HFFc6 (cell line): ENCODE measurements around the gene PLXNA4. TPM values are rescaled to one million over a fixed set of nuclear protein-coding genes. Genes with fewer than 3 reads are reported as not detected.

Experiments
- DNase-seq: peaks from one replicate; pipeline ENCODE4 v3.0.0-alpha.2; 2018
- H3K27ac Mint-ChIP-seq: 2 replicates; pipeline ENCODE4 v1.8.0; 2020; ENCODE audit warnings: mild to moderate bottlenecking, mixed read lengths
- H3K27me3 Mint-ChIP-seq: 2 replicates; pipeline ENCODE4 v1.8.0; 2021; ENCODE audit warnings: mild to moderate bottlenecking, moderate library complexity, mixed read lengths; ENCODE audit not compliant: insufficient read depth
- H3K36me3 Mint-ChIP-seq: 2 replicates; pipeline ENCODE4 v1.8.0; 2021; ENCODE audit warnings: low read depth, mixed read lengths
- H3K4me1 Mint-ChIP-seq: 2 replicates; pipeline ENCODE4 v1.8.0; 2020; ENCODE audit warnings: low read depth, mixed read lengths
- H3K4me3 Mint-ChIP-seq: 2 replicates; pipeline ENCODE4 v1.8.0; 2020; ENCODE audit warnings: mild to moderate bottlenecking, moderate library complexity, mixed read lengths
- H3K9me3 Mint-ChIP-seq: 2 replicates; pipeline ENCODE4 v1.8.0; 2020; ENCODE audit warnings: mild to moderate bottlenecking, mixed read lengths
- CTCF ChIP-seq: fragments of 200-600 bp; sonication (generic); IDR thresholded peaks from 2 replicates; pipeline ENCODE4 v1.5.0; 2021; ENCODE audit warnings: antibody characterized with exemption, mild to moderate bottlenecking
- total RNA-seq, 6 experiments: library from RNA; stranded (reverse); fragmentation: NEBNext Ultra II Directional; extraction: Animal tissue kit (Norgen Biotek cat#: 25700); gene quantifications; 2 replicates in 1 of 6; 3 replicates in 5 of 6; pipeline ENCODE4 v1.2.3, GENCODE V29; 2021

Gene PLXNA4
- total RNA-seq, 6 experiments from 2014 or later, result 0.02 to 0.14 (median 0.05) TPM; not detected in 2

GRCh38 chr7:132240262-132240661, 336.0 kb downstream of the PLXNA4 start:
- Mint-ChIP-seq H3K27me3 (peaks cover 9% of the 10 kb centered on the region), H3K36me3 (no peaks in the 10 kb centered on the region), H3K9me3 (no peaks in the 10 kb centered on the region), H3K4me1 (no peaks in the 10 kb centered on the region), H3K27ac (no peak overlapping the region), H3K4me3 (no peak overlapping the region)
- TF ChIP-seq CTCF, result no peak
- DNase-seq, result no peak

- H3K27me3 Mint-ChIP-seq, result peaks cover 9% of the 10 kb centered on the region
- no peak overlapping the region for H3K4me3 Mint-ChIP-seq
- no peak for TF ChIP-seq CTCF
- no peaks in the 10 kb centered on the region for H3K4me1 Mint-ChIP-seq
- H3K27ac Mint-ChIP-seq, result no peak overlapping the region
- no peak for DNase-seq
- no peaks in the 10 kb centered on the region for H3K36me3 Mint-ChIP-seq
- no peaks in the 10 kb centered on the region for H3K9me3 Mint-ChIP-seq
Observed at GRCh38 chr7:132239422-132239994, 336.8 kb downstream of the PLXNA4 start.

- Mint-ChIP-seq H3K4me3 (no peak overlapping the region), H3K9me3 (no peaks in the 10 kb centered on the region), H3K4me1 (no peaks in the 10 kb centered on the region), H3K27me3 (peaks cover 19% of the 10 kb centered on the region), H3K36me3 (no peaks in the 10 kb centered on the region), H3K27ac (no peak overlapping the region)
- no peak for TF ChIP-seq CTCF
- DNase-seq, result no peak
Observed at GRCh38 chr7:132234711-132235110, 341.6 kb downstream of the PLXNA4 start.

GRCh38 chr7:132232406-132232805, 343.9 kb downstream of the PLXNA4 start:
- H3K36me3 Mint-ChIP-seq, result no peaks in the 10 kb centered on the region
- no peak for DNase-seq
- no peak overlapping the region for H3K4me3 Mint-ChIP-seq
- H3K27ac Mint-ChIP-seq, result no peak overlapping the region
- H3K9me3 Mint-ChIP-seq, result no peaks in the 10 kb centered on the region
- no peak for TF ChIP-seq CTCF
- H3K27me3 Mint-ChIP-seq, result peaks cover 26% of the 10 kb centered on the region
- H3K4me1 Mint-ChIP-seq, result no peaks in the 10 kb centered on the region

- Mint-ChIP-seq H3K4me1 (no peaks in the 10 kb centered on the region), H3K27ac (no peak overlapping the region), H3K27me3 (peaks cover 29% of the 10 kb centered on the region), H3K4me3 (no peak overlapping the region), H3K9me3 (no peaks in the 10 kb centered on the region), H3K36me3 (no peaks in the 10 kb centered on the region)
- no peak for DNase-seq
- no peak for TF ChIP-seq CTCF
Observed at GRCh38 chr7:132230462-132230861, 345.8 kb downstream of the PLXNA4 start.

- TF ChIP-seq CTCF, result no peak
Observed at GRCh38 chr7:132228240-132228639, 348.0 kb downstream of the PLXNA4 start.

More at GRCh38 chr7:132228240-132228639, 348.0 kb downstream of the PLXNA4 start:
- DNase-seq, result no peak
- Mint-ChIP-seq H3K36me3 (no peaks in the 10 kb centered on the region), H3K27ac (no peak overlapping the region), H3K27me3 (peaks cover 27% of the 10 kb centered on the region), H3K4me1 (no peaks in the 10 kb centered on the region), H3K9me3 (no peaks in the 10 kb centered on the region), H3K4me3 (no peak overlapping the region)
